ENCODE measurements around the gene PLA2G2F. TPM values are rescaled to one million over a fixed set of nuclear protein-coding genes. Genes with fewer than 3 reads are reported as not detected.

The PLA2G2F gene
- total RNA-seq, 5 donors from 2014 or later (not counting 1 experiment from before 2014, with no cell fraction given): not detected

GRCh38 chr1:20107351-20107750, 31.8 kb upstream of the PLA2G2F start:
- Histone ChIP-seq H3K36me3 (ENCODE audit: control insufficient read depth in 2 of 2, extremely low read depth in 1 of 2, insufficient read depth in 1 of 2, low read length in 1 of 2) (no peaks in the 10 kb centered on the region), H3K4me3 (ENCODE audit: control insufficient read depth in 1 of 2, extremely low read depth in 1 of 2, low read length in 1 of 2) (no peak overlapping the region), H3K27me3 (replicated peaks in 1 of 2; ENCODE audit: control insufficient read depth in 2 of 2, extremely low read depth in 1 of 2, insufficient read depth in 2 of 2, low read length in 1 of 2) (peaks cover 0 to 24% of the 10 kb centered on the region in 2 experiments), H3K4me1 (ENCODE audit: control insufficient read depth in 1 of 2, extremely low read depth in 1 of 2, insufficient read depth in 2 of 2, low read length in 2 of 2) (no peaks in the 10 kb centered on the region), H3K9me3 (no peaks in the 10 kb centered on the region), H3K27ac (ENCODE audit: low read length) (no peak overlapping the region)
- no peaks in the 10 kb centered on the region for H3K9me3 Mint-ChIP-seq
- WGBS (ENCODE audit: insufficient coverage): no CpG with 5 or more reads among the region's 4 CpGs
- POLR2A ChIA-PET: no interaction called here
- no peak overlapping the region for H3K4me3 Mint-ChIP-seq
- DNase-seq: no peak
- H3K36me3 Mint-ChIP-seq: no peaks in the 10 kb centered on the region
- no peaks in the 10 kb centered on the region for H3K4me1 Mint-ChIP-seq
- CTCF ChIA-PET: no interaction called here
- no peak for ATAC-seq (replicated peaks in 1 of 4)
- no peak overlapping the region for H3K27ac Mint-ChIP-seq
- peaks cover 5 to 9% of the 10 kb centered on the region in 2 donors for H3K27me3 Mint-ChIP-seq

DNA sequence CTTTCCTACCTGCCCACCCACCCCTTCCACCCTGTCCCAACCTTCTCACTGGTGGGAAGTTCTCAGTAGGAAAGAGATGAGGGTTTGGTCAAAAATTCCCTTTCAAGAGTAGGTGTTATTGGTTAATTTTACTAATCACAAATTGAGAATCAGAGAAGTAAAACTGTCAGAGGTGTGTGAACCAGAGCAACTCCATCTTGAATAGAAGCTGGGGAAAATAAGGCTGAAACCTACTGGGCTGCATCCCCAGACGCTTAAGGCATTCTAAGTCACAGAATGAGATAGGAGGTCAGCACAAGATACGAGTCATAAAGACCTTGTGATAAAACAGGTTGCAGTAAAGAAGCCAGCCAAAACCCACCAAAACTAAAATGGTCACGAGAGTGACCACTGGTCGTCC, 31.3 kb upstream of the PLA2G2F start:
- WGBS (ENCODE audit: insufficient coverage): no CpG with 5 or more reads among the region's 4 CpGs

DNA sequence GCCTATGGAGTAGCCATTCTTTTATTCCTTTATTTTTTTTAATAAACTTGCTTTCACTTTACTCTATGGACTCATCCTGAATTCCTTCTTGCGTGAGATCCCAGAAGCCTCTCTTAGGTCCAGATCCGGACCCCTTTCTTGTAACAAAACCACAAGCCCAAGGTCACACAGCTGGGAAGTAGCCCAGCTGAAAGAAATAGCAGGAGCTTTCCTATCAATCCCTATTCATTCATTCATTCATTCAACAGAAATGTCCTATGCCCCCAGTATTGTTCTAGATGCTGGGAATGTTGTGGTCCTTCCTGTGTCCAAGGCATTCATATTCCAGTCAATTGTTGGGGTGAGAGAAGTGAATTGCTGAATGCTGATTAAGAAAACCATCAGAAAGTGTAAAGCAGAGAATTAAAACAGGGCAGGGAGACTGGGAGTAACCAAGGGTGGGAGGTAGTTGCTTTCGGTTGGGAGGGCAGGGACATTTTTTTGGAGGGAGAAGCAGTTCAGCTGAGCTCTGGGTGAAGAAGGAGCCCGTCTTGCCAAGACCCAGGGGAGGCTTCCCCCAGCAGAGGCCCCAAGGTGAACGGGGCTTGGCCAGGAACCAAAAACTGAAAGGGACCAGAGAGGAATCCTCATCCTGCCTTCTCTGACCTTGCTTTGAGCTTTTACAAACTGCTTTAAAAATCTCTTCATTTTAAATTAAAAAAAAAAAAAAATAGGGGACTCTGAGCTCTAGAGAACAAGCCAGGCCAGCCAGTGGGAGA, 30.6 kb upstream of the PLA2G2F start:
- WGBS (ENCODE audit: insufficient coverage): 61% methylated on average over 4 of the region's 5 CpGs
- Histone ChIP-seq H3K27me3 (replicated peaks in 1 of 2; ENCODE audit: control insufficient read depth in 2 of 2, extremely low read depth in 1 of 2, insufficient read depth in 2 of 2, low read length in 1 of 2) (peaks cover 0 to 31% of the 10 kb centered on the region in 2 experiments), H3K27ac (ENCODE audit: low read length) (no peak overlapping the region), H3K4me3 (ENCODE audit: control insufficient read depth in 1 of 2, extremely low read depth in 1 of 2, low read length in 1 of 2) (no peak overlapping the region), H3K9me3 (no peaks in the 10 kb centered on the region), H3K4me1 (ENCODE audit: control insufficient read depth in 1 of 2, extremely low read depth in 1 of 2, insufficient read depth in 2 of 2, low read length in 2 of 2) (no peaks in the 10 kb centered on the region), H3K36me3 (ENCODE audit: control insufficient read depth in 2 of 2, extremely low read depth in 1 of 2, insufficient read depth in 1 of 2, low read length in 1 of 2) (no peaks in the 10 kb centered on the region)
- no peak for DNase-seq
- ChIA-PET POLR2A (no interaction called here), CTCF (no interaction called here)
- Mint-ChIP-seq H3K4me3 (no peak overlapping the region), H3K9me3 (no peaks in the 10 kb centered on the region), H3K27me3 (peaks cover 9% of the 10 kb centered on the region in 2 donors), H3K4me1 (no peaks in the 10 kb centered on the region), H3K36me3 (no peaks in the 10 kb centered on the region), H3K27ac (no peak overlapping the region)
- no peak for ATAC-seq (replicated peaks in 1 of 4)

More for the DNA sequence above, 31.3 kb upstream of the PLA2G2F start:
- H3K27me3 ChIP-seq (replicated peaks in 1 of 2; ENCODE audit: control insufficient read depth in 2 of 2, extremely low read depth in 1 of 2, insufficient read depth in 2 of 2, low read length in 1 of 2): peaks cover 0 to 27% of the 10 kb centered on the region in 2 experiments
- H3K4me3 ChIP-seq (ENCODE audit: control insufficient read depth in 1 of 2, extremely low read depth in 1 of 2, low read length in 1 of 2): no peak overlapping the region
- H3K27ac ChIP-seq (ENCODE audit: low read length): no peak overlapping the region
- ATAC-seq (replicated peaks in 1 of 4) (no peak), DNase-seq (no peak)
- ChIA-PET POLR2A (no interaction called here), CTCF (no interaction called here)
- Mint-ChIP-seq H3K9me3 (no peaks in the 10 kb centered on the region), H3K4me1 (no peaks in the 10 kb centered on the region), H3K27me3 (peaks cover 5 to 9% of the 10 kb centered on the region in 2 donors), H3K27ac (no peak overlapping the region), H3K36me3 (no peaks in the 10 kb centered on the region), H3K4me3 (no peak overlapping the region)
- H3K4me1 ChIP-seq (ENCODE audit: control insufficient read depth in 1 of 2, extremely low read depth in 1 of 2, insufficient read depth in 2 of 2, low read length in 2 of 2): no peaks in the 10 kb centered on the region
- H3K36me3 ChIP-seq (ENCODE audit: control insufficient read depth in 2 of 2, extremely low read depth in 1 of 2, insufficient read depth in 1 of 2, low read length in 1 of 2): no peaks in the 10 kb centered on the region
- no peaks in the 10 kb centered on the region for H3K9me3 ChIP-seq

DNA sequence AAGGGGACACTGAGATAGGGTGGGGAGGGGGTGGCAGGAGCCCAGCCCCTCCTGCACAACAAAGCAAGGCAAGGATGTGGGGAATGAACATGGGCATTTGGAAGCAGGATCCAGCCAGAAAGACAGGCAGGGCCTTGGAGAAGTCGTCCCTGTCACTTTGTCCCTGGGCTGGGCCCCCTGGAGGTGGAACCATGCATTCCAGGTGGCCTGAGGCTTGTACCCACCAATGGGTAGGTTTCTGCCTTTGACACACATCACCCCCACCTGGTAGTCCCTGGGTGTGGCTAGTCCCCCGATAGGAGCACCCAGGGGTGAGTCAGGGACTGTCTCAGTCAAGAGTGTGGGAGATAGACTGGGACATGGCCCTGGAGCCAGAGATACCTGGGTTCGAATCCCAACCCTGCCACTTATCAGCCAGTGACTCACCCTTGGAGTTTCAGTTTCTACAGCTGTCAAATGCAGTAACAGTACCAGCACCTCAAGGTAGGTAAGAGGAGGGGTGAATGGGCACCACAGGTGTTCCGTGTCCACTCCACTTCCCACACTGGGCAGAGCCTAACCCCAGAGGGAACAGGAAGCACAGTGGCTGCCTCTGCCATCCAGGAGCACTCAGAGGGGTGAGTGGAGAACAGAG, 29.8 kb upstream of the PLA2G2F start:
- H3K4me1 Mint-ChIP-seq: no peaks in the 10 kb centered on the region
- peaks cover 12 to 13% of the 10 kb centered on the region in 2 donors for H3K27me3 Mint-ChIP-seq
- no peaks in the 10 kb centered on the region for H3K4me1 ChIP-seq (ENCODE audit: control insufficient read depth in 1 of 2, extremely low read depth in 1 of 2, insufficient read depth in 2 of 2, low read length in 2 of 2)
- 45% methylated on average over 1 of the region's 4 CpGs for WGBS (ENCODE audit: insufficient coverage)
- H3K27ac Mint-ChIP-seq: no peak overlapping the region
- peaks cover 0 to 39% of the 10 kb centered on the region in 2 experiments for H3K27me3 ChIP-seq (replicated peaks in 1 of 2; ENCODE audit: control insufficient read depth in 2 of 2, extremely low read depth in 1 of 2, insufficient read depth in 2 of 2, low read length in 1 of 2)
- no peaks in the 10 kb centered on the region for H3K9me3 Mint-ChIP-seq
- DNase-seq: no peak
- CTCF ChIA-PET: no interaction called here
- no peaks in the 10 kb centered on the region for H3K36me3 Mint-ChIP-seq
- POLR2A ChIA-PET: no interaction called here
- H3K4me3 ChIP-seq (ENCODE audit: control insufficient read depth in 1 of 2, extremely low read depth in 1 of 2, low read length in 1 of 2): no peak overlapping the region
- H3K4me3 Mint-ChIP-seq: no peak overlapping the region
- no peak overlapping the region for H3K27ac ChIP-seq (ENCODE audit: low read length)
- no peaks in the 10 kb centered on the region for H3K36me3 ChIP-seq (ENCODE audit: control insufficient read depth in 2 of 2, extremely low read depth in 1 of 2, insufficient read depth in 1 of 2, low read length in 1 of 2)
- ATAC-seq (replicated peaks in 1 of 4): no peak
- H3K9me3 ChIP-seq: no peaks in the 10 kb centered on the region

DNA sequence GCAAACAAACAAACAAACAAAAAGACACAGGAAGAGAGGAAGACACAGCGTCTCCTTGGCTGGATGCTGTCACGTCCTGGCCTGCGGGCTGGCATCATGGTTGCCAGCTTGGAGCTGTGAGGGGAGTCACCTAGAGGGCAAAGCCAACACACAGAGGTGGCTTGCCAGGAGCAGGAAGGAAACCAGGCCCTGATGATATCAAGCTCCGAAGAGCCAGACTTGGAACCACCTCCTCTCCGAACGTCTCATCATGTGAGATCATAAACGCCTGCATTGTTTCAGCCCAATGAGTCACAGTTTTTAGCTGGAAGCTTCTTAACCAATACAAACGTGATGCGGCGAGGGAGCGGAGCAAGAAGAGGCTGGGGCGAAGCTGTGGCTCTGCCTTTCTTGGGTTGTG, 28.4 kb upstream of the PLA2G2F start:
- no peak overlapping the region for H3K4me3 Mint-ChIP-seq
- no peaks in the 10 kb centered on the region for H3K4me1 Mint-ChIP-seq
- CTCF ChIA-PET: no interaction called here
- no peak overlapping the region for H3K27ac ChIP-seq (ENCODE audit: low read length)
- peaks cover 17 to 18% of the 10 kb centered on the region in 2 donors for H3K27me3 Mint-ChIP-seq
- POLR2A ChIA-PET: no interaction called here
- no peaks in the 10 kb centered on the region for H3K36me3 ChIP-seq (ENCODE audit: control insufficient read depth in 2 of 2, extremely low read depth in 1 of 2, insufficient read depth in 1 of 2, low read length in 1 of 2)
- H3K27me3 ChIP-seq (replicated peaks in 1 of 2; ENCODE audit: control insufficient read depth in 2 of 2, extremely low read depth in 1 of 2, insufficient read depth in 2 of 2, low read length in 1 of 2): peaks cover 0 to 51% of the 10 kb centered on the region in 2 experiments
- H3K9me3 ChIP-seq: no peaks in the 10 kb centered on the region
- 77% methylated on average over 11 of the region's 12 CpGs for WGBS (ENCODE audit: insufficient coverage)
- H3K4me1 ChIP-seq (ENCODE audit: control insufficient read depth in 1 of 2, extremely low read depth in 1 of 2, insufficient read depth in 2 of 2, low read length in 2 of 2): no peaks in the 10 kb centered on the region
- H3K9me3 Mint-ChIP-seq: no peaks in the 10 kb centered on the region
- ATAC-seq (replicated peaks in 1 of 4) (no peak), DNase-seq (no peak)
- H3K36me3 Mint-ChIP-seq: no peaks in the 10 kb centered on the region
- no peak overlapping the region for H3K27ac Mint-ChIP-seq
- H3K4me3 ChIP-seq (ENCODE audit: control insufficient read depth in 1 of 2, extremely low read depth in 1 of 2, low read length in 1 of 2): no peak overlapping the region

- peaks cover 23% of the 10 kb centered on the region in 2 donors for H3K27me3 Mint-ChIP-seq
- ATAC-seq (replicated peaks in 1 of 4): no peak
- whole genome bisulfite sequencing (ENCODE audit: insufficient coverage): 65% methylated on average over 2 of the region's 5 CpGs
Measured at GRCh38 chr1:20111452-20111851, 27.7 kb upstream of the PLA2G2F start.

More at GRCh38 chr1:20111452-20111851, 27.7 kb upstream of the PLA2G2F start:
- Mint-ChIP-seq H3K27ac (no peak overlapping the region), H3K4me3 (no peak overlapping the region), H3K9me3 (no peaks in the 10 kb centered on the region), H3K36me3 (no peaks in the 10 kb centered on the region), H3K4me1 (no peaks in the 10 kb centered on the region)
- Histone ChIP-seq H3K9me3 (no peaks in the 10 kb centered on the region), H3K4me3 (ENCODE audit: control insufficient read depth in 1 of 2, extremely low read depth in 1 of 2, low read length in 1 of 2) (no peak overlapping the region), H3K27ac (ENCODE audit: low read length) (no peak overlapping the region), H3K4me1 (ENCODE audit: control insufficient read depth in 1 of 2, extremely low read depth in 1 of 2, insufficient read depth in 2 of 2, low read length in 2 of 2) (no peaks in the 10 kb centered on the region), H3K36me3 (ENCODE audit: control insufficient read depth in 2 of 2, extremely low read depth in 1 of 2, insufficient read depth in 1 of 2, low read length in 1 of 2) (no peaks in the 10 kb centered on the region), H3K27me3 (replicated peaks in 1 of 2; ENCODE audit: control insufficient read depth in 2 of 2, extremely low read depth in 1 of 2, insufficient read depth in 2 of 2, low read length in 1 of 2) (peaks cover 0 to 57% of the 10 kb centered on the region in 2 experiments)
- POLR2A ChIA-PET: no interaction called here
- CTCF ChIA-PET: no interaction called here
- DNase-seq: no peak

Data from T-cell (primary cell).